GM19372 (cell line): ENCODE results near the gene PAXX.

Experiments used
- ATAC-seq: cut with Tn5 transposase; IDR thresholded peaks from one replicate; pipeline ENCODE4 v1.9.1; 2021; ENCODE audit warnings: mild to moderate bottlenecking, low read depth, moderate library complexity; ENCODE audit not compliant: unreplicated experiment

Gene PAXX

DNA sequence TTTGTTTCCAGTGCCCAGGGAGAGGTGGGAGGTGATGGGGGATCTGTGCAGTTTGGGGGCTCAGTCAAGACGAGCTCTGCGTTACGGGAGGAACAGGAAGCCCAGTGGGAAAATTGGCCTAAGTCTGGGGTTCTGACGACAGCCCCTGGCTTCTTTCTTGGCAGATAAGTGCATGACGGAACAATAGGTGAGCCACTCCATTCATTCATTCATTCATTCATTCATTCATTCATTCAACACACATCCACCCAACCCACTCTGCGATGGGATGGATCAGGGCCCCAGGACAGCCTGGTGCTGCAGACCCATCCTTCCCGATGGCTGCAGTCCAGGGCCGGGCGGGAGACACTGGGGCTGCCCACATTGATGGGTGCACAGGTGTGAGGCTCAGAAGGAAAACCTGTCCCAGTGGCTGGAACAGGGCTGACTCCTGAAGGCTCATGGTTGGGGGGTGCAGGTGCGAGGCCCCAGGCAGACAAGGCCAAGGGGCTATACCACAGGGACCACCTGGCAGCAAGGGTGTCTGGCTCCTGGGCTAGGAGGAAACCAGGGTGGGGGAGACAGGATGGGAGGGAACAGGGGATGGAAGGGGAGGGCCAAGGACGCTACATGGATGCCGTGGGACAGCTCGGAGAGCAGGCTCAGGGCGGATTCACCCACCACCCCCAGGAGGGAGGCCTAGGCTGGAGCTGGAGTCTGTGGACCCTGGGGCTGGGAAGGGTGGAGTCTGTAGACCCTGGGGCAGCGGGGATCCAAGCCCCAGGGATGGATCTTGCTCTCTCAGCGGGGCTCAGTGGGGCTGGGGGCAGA, 11.3 kb upstream of the PAXX start:
- no peak for ATAC-seq

- no peak for ATAC-seq
These were observed 10.5 kb upstream of the PAXX start for GRCh38 chr9:136981588-136982231.

DNA sequence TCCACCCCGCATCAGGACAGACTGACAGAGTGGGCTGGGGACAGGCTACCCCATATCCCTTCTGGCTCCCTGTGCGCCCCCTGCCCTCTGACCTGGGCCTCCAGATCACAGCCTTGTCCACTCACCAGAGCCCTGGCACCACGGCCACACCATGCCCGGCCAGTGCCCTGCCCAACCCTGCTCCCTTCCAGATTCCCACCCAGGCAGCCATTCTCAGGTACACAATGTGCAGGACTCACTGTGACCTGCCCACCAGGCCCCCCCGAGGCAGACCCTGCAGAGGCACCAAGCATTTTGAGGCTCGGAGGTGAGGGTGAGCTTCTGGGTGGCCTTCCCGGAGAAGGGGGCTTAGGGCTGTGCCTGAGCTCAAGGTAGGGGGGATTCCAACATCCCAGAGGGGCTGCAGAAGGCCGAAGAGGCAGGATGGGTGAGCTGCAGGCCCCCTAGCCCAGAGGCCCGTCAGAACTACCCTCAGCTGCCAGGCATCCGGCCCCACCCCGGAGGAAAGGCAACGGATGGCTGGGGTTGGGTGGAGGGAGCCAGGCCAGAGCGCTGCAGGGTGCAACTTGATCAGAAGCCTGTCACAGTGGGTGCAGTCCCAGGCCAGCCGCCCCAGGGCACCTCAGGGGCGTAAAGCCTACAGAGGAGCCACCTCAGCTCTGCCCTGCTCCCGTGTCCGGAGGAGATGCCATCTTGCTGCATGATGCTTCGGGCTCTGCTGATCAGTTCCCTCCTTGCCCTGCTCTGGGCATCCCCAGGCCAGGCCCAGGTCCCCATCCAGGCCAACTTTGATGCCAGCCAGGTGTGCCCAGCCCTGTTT, 9.8 kb upstream of the PAXX start, which contains the start of gene LCNL1:
Gene LCNL1, plus strand, starts transcription at position 762 of the 820 bp plus-strand sequence. CDS start 594 bp downstream, outside the sequence.
- no peak for ATAC-seq

DNA sequence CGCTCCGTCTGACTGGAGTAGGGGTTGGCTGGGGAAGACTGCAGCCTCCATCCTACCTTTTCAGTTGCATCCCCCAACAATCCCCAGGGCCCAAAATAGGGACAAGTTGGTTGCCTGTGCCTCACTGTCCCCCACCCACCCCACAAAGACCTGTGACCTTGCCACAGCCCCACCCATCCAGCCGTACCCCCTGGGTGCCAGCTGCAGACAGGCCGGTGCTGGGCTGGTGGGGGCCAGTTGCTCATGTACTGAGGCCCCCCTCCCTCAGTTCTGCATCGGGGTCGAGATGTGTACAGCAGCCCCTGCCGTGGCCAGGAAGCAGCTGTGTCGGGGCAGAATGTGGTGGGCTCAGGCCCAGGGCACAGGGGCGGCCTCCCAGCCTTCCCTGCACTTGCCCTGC, 9.1 kb upstream of the PAXX start:
- ATAC-seq, result no peak

- ATAC-seq, result no peak
These were observed 8.4 kb upstream of the PAXX start for GRCh38 chr9:136983656-136984314.

DNA sequence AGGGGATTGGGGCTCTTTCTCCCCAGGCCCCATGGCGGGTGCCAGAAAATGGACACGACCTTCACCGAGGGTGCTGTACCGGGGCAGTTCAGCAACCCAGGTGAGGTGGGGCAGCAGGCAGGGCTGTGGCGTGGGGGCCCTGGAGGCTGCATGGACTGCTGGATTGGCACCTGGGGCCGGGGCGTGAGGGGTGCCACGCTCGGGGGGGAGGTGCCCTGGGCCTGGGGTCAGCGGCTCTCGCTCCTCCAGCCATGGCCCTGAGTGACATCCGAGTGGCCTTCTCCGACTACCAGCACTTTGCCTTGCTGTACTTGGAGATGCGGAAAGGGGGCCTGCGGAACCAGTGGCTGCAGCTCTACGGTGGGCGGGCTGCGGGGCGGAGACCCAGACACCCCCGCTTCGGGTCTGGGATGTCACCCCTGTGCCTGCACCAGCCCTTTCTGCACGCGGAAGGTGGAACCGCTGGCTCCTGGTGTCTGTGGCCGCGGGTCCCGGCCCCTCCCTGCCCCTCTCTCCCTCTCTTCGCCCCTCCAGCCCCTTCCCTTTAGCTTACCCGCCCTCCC, 7.7 kb upstream of the PAXX start:
- ATAC-seq, result no peak

DNA sequence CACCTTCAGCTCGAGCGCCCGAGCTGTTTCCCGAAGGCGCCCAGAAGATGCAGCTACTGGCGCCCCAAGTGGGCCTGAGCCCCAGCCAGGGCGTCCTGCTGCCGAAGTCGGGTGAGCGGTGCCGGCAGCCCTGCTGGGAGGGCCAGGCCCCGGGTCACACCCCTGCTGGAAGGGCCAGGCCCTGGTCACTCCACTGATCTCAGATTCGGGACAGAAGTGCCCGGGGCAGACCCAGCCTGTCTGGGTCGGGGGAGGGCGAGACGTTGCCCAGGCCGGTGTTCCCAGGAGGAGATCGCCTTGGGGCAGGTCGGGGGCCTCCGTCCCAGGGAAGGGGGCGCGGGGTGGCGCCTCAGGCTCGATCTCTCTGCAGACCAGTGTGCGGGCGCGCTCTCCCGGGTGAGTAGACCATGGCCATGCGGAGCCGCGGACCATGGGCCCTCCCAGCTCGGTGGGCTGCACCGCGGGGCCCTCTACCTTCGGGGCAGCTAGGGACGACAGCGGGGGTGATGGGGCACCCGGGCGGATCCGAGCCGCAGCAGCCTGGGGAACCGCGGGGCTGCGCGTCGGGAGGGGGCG, 7.1 kb upstream of the PAXX start:
- no peak for ATAC-seq

GRCh38 chr9:136985853-136986252, 6.4 kb upstream of the PAXX start:
- no peak for ATAC-seq

GRCh38 chr9:136988872-136989271, 3.4 kb upstream of the PAXX start:
- no peak for ATAC-seq

GRCh38 chr9:136990242-136990911, 1.8 kb upstream of the PAXX start:
- ATAC-seq, result no peak

DNA sequence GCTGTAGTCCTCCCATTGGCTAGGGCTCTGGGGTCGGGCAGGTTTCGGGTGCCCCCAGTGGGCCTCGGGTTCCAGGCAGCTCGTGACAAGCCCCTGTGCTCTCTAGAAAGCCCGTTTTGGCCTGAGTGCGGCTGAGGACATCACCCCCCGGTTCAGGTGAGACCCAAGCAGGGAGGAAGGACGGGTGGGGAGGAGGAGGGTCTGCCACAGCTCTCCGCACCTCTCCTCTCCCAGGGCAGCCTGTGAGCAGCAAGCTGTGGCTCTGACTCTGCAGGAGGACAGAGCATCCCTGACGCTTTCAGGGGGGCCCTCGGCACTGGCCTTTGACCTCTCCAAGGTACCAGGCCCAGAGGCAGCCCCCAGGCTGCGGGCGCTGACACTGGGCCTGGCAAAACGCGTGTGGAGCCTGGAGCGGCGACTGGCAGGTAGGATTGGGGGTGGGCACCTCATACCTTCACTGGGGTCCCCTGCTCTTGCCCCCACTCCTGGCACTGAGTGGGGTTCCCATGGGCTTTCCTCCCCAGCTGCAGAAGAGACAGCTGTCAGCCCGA, 672 bp downstream of the PAXX start:
- no peak for ATAC-seq

DNA sequence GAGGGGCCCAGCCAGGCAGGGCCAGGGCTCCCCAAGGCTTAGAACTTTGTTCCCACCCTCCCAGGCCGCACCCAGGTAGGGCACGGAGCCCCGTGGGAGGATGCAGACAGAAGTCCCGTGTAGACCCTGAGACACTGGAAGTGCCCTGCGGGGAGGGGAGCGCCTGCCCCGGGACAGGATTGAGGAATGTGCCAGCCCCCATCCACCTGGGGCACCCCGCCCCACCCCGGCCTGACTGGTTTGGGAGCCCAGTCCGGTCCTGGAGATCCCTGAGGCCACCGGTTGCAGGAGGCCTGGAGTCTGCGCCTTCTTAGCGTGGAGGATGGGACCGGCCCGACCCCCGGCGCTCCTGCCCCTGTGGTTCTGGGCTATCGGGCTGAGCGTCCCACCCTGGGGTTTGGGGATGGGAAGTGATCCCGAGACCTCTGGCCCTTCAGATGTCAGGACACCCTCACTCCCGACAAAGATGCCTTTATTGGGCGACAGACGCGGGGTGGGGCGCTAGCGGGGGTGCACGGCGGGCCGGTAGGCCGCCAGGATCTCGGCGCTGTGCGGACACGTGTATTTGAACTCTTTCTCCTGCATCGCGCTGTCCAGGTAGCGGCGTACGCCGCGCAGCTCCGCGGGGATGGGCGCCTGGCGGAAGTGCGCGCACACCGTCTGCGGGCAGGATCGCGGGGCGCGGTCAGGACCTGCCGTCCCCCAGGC, 2.1 kb downstream of the PAXX start:
- no peak for ATAC-seq

- ATAC-seq, result no peak
These were observed 2.6 kb downstream of the PAXX start for GRCh38 chr9:136994888-136995230.

DNA sequence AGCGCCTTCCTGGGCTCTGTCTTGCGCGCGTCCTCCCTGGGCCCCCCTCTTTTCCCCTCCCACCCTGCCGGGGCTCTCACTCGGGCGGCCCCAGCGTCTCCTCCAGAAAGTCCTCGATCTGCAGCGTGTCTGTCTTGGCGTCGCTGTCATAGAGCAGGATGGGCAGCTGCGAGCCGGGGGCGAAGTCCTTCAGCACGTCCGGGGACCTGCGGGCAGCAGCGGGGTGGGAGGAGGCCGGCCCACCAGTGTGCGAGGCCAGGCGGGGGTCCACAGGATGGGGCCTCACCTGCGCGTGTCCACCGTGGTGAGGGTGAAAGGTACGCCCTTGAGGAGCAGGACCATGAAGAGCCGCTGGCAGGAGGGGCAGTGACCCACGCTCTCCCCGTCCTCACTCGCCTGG, 3.1 kb downstream of the PAXX start:
- no peak for ATAC-seq

DNA sequence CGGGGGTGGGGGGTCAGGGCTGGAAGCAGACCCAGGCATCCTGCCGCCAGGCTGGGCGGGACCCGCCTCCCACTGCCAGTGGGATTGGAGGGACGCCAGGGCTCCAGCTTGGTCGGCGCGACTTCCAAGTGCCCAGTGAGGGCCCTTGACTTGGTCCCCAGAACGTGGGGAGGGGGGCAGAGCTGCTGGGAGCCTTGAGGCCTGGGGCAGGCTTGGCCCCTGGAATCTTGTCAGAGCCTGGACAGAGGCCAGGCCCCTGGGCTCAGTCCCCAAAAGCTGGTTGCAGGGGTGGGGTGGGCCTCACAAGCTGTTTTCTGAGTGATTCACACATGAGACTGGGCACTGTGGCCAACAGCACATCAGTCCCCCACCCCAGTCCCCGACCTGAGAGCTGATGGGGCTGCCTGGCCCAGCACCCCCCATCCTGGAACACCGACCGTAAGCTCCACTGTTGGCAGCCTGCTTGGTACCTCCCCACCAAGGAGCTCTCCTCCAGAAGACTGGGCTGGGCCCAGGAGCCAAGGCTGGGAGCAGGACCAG, 3.6 kb downstream of the PAXX start:
- ATAC-seq, result no peak

DNA sequence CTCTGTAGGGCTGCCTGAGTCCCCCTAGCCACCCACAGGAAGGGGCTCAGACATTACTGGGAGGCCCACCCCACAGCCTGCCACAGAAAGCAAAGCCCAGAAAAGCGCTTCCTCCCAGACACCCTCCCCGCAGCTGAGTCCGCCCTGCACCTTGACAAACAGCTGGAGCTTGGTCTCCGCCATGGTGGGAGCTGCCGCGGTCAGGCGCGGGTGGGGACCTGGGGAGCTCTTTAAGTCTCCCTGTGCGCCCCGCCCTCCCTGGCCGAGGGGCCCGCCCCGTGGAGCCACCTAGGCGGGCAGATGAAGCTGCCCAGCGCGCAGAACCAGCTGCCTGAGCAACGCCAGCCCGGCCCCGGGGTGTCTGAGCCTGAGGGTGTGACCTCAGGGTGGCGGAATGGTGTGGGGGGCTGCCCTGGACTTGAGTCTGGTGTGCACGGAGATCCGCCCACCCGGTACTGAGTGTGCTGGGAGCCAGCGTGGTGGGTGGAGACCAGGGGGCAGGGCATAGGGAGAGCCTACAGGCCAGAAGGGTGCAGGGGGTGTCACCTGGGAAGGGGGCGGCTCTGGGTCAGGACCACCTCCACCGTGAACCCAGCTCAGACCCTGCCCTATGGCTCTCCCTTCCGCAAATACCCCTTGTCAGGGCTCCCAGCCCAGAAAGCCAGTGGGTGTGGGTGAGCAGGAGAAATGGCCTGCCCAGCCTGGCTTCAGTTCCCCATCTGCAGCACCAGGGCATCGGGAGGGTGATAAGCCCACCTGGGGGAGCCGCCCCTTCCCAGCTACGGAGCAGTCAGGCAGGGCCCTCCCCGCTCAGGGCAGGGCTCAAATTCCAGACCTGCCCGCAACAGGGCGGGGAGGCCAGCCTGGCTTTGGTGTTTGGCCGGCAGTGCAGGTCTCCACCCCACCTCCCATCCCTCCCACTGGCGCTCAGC, 4.4 kb downstream of the PAXX start, which contains the start of gene CLIC3:
Gene CLIC3, minus strand, starts transcription at position 208 of the 932 bp plus-strand sequence. Its CDS starts 25 bp downstream, at position 183.
- ATAC-seq, result no peak

DNA sequence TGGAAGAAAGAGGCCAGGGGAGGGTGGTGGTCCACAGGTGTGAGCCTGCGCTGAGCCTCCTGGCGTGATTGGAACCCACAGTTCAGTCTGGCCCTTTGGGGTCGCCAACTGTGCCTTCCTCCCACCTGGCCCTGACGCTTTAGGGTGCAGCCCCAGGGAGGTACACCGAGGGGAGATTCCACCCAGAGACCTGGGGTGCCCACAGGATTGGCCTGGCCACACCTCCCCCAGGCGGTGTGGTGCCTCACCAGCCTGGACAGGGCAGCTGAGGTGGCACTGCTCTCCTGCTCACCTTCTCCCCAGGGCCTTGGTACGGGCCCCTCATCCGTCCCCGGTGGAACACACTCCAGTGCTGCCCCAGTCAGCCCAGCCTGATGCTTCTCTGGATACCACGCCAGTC, 5.1 kb downstream of the PAXX start:
- ATAC-seq, result no peak
